Upper lobe of left lung (tissue), 4 donors: Measurements from ENCODE around the gene SYVN1.

Experiments used
- EP300 ChIP-seq, 4 donors: sonication (generic); formaldehyde crosslinking; IDR thresholded peaks; one replicate each; pipeline ENCODE4 v1.5.1; 2017; ENCODE audit warnings: antibody characterized with exemption in 4 of 4, control low read depth in 2 of 4
- POLR2AphosphoS5 ChIP-seq, 2 donors: sonication (generic); formaldehyde crosslinking; IDR thresholded peaks; one replicate each; pipeline ENCODE4 v1.5.1; 2017; ENCODE audit warnings: antibody characterized with exemption in 2 of 2
- TF ChIP-seq, protein P1 (sequence below), 6 experiments: fragments of 450-650 bp in 4 of 6; fragments of 200-600 bp in 2 of 6; sonication (generic) in 2 of 6; IDR thresholded peaks; one replicate each; pipeline ENCODE4 v1.5.1; 2016 to 2019; ENCODE audit warnings: antibody characterized with exemption in 6 of 6

GRCh38 chr11:65166893-65167292 lies 32.6 kb upstream of the SYVN1 start:
- TF ChIP-seq, protein P1, sequence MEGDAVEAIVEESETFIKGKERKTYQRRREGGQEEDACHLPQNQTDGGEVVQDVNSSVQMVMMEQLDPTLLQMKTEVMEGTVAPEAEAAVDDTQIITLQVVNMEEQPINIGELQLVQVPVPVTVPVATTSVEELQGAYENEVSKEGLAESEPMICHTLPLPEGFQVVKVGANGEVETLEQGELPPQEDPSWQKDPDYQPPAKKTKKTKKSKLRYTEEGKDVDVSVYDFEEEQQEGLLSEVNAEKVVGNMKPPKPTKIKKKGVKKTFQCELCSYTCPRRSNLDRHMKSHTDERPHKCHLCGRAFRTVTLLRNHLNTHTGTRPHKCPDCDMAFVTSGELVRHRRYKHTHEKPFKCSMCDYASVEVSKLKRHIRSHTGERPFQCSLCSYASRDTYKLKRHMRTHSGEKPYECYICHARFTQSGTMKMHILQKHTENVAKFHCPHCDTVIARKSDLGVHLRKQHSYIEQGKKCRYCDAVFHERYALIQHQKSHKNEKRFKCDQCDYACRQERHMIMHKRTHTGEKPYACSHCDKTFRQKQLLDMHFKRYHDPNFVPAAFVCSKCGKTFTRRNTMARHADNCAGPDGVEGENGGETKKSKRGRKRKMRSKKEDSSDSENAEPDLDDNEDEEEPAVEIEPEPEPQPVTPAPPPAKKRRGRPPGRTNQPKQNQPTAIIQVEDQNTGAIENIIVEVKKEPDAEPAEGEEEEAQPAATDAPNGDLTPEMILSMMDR (IDR thresholded peaks at IDR 0.05): no peak
- TF ChIP-seq EP300 (IDR thresholded peaks at IDR 0.05): no peak
- no peak for TF ChIP-seq POLR2AphosphoS5 (IDR thresholded peaks at IDR 0.05)
